ENCODE results near the gene CARMIL1.

DNA sequence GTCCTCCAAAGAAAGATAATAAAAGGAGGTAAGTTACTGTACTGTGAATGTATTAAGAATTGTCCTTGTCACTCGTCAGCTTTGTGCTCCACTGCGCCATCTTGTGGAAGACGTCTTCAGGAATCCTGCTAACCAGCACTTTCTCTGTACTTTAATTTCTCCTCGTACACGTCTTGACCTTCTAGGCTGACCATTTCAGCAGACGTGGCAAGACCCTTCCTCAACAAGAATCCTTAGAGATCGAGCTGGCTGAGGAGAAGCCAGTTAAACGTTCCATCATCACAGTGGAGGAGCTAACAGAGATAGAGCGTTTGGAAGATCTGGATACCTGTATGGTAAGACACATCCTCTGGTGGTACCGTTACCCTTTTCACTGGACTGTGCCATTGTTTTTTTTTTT lies 277.3 kb downstream of the CARMIL1 start:
- TF ChIP-seq FOSL1 (IDR thresholded peaks at IDR 0.05; ENCODE audit: insufficient read depth, low read depth, low read length) (no peak), POLR2A (IDR thresholded peaks at IDR 0.05; ENCODE audit: control extremely low read depth in 1 of 2, low read depth in 2 of 2, low read length in 2 of 2) (no peak), TCF12 (IDR thresholded peaks at IDR 0.05; ENCODE audit: low read depth, low read length) (no peak), EGR1 (IDR thresholded peaks at IDR 0.05; ENCODE audit: borderline replicate concordance, low read depth, low read length) (no peak), SP4 (IDR thresholded peaks at IDR 0.05; ENCODE audit: low read length) (no peak), POLR2AphosphoS5 (IDR thresholded peaks at IDR 0.05; ENCODE audit: low read depth, low read length) (no peak), SUZ12 (IDR thresholded peaks at IDR 0.05; ENCODE audit: low read length) (no peak), CREB1 (IDR thresholded peaks at IDR 0.05) (0 out of 2 replicates have a peak, but pooled peaks have one; percentile 19), BCL11A (IDR thresholded peaks at IDR 0.05; ENCODE audit: low read depth in 2 of 2, low read length in 2 of 2) (no peak), CBX5 (IDR thresholded peaks at IDR 0.05; ENCODE audit: low read depth, low read length) (no peak), HDAC2 (IDR thresholded peaks at IDR 0.05; ENCODE audit: borderline replicate concordance in 1 of 2, low read depth in 2 of 2, low read length in 2 of 2) (no peak), CHD1 (IDR thresholded peaks at IDR 0.05; ENCODE audit: low read depth, low read length) (no peak), GABPA (IDR thresholded peaks at IDR 0.05; ENCODE audit: borderline replicate concordance, insufficient read depth, low read length) (no peak)
- TF ChIP-seq, protein P1, sequence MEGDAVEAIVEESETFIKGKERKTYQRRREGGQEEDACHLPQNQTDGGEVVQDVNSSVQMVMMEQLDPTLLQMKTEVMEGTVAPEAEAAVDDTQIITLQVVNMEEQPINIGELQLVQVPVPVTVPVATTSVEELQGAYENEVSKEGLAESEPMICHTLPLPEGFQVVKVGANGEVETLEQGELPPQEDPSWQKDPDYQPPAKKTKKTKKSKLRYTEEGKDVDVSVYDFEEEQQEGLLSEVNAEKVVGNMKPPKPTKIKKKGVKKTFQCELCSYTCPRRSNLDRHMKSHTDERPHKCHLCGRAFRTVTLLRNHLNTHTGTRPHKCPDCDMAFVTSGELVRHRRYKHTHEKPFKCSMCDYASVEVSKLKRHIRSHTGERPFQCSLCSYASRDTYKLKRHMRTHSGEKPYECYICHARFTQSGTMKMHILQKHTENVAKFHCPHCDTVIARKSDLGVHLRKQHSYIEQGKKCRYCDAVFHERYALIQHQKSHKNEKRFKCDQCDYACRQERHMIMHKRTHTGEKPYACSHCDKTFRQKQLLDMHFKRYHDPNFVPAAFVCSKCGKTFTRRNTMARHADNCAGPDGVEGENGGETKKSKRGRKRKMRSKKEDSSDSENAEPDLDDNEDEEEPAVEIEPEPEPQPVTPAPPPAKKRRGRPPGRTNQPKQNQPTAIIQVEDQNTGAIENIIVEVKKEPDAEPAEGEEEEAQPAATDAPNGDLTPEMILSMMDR (IDR thresholded peaks at IDR 0.05; ENCODE audit: control extremely low read depth in 1 of 3, insufficient read depth in 1 of 3, low read depth in 1 of 3, low read length in 3 of 3), result peak; percentile 54 to 85 (median 76)

Data from H1 (cell line).